Left kidney (tissue), 2 donors: ENCODE measurements around the gene DEFB131A. TPM values are rescaled to one million over a fixed set of nuclear protein-coding genes. Genes with fewer than 3 reads are reported as not detected.
A peak's percentile ranks its signal among the peaks of the same experiment; 100 is the strongest.
"Not testable (repeated sequence)": the region's sequence is repeated elsewhere in the genome, so short reads cannot be mapped to it uniquely, and the experiment has no call there.

Source experiments
- DNase-seq: peaks from one replicate; pipeline ENCODE4 v3.0.0-alpha.2; 2013
- polyA plus RNA-seq: library from polyadenylated mRNA; unstranded; fragments of 120-200 nt; gene quantifications from one replicate; pipeline ENCODE4 v1.2.1, GENCODE V29; 2013; ENCODE audit not compliant: insufficient read length

Gene DEFB131A
- polyA plus RNA-seq, 1 donor, result not detected

DNA sequence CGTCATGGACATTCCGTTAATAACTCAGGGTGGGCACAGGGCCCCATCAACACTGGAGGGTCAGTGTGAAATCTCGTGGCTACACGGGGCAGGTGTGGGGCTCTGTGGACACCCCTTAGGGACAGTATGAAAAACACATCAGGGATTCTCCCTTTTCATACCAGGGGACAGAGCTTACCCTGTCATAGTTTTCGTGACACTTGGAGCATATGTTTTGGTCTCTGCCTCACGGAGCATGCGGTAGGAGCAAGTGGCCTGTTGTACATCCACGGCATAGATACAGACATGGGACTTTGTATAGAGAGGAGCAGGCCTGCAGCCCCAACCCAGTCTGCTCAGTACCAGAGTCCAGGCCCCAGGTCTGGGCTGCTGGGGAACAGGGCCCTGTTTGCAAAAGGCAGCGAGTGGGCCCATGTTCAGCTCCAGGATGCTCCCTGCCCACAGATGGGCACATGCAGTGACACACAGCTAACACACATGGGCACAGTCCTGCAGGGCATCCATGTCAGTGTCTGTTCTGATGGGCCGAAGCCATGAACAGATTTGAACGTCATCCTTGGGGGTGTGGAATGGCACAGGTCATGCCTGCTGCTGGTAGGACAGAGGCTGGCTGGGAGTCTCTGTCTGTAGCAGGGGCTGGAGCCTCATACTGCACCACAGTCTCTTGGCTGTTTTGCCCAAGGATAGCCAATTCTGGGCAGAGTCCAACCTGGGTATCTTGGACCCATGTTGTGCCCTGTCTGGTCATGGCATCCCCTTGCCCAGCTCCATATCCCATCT is 50.2 kb downstream of the DEFB131A start:
- DNase-seq, result not testable (repeated sequence)

DNA sequence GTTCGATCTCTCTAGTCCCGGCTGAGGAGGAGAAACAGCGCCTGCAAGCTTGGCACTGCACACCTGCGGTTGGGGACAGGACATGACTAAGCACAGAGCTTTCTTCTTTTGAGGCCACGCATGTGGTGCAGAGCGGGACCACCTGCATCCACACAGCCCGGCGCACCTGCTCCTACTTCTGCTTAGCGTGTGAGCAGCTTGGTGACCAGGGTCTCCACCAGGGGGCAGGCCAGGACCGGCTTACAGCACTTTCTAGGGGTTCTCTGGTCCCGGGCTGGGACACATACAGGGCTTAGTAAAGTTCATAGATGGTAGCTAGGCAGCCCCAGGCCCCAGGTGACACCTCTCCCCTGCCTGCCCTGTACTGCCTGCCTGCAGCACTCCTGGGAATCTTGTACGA is 51.2 kb downstream of the DEFB131A start:
- peak; percentile 54 for DNase-seq

- not testable (repeated sequence) for DNase-seq
These were observed 53.6 kb downstream of the DEFB131A start for GRCh38 chr4:9497575-9498467.

- DNase-seq, result not testable (repeated sequence)
These were observed 54.3 kb downstream of the DEFB131A start for GRCh38 chr4:9498468-9499040.

- not testable (repeated sequence) for DNase-seq
These were observed 55.8 kb downstream of the DEFB131A start for GRCh38 chr4:9499974-9500487.

Other genes starting within 250 kb of the DEFB131A start
- not detected for gene USP17L10, start 233.8 kb upstream of the DEFB131A start, polyA plus RNA-seq
- gene USP17L11, start 229.0 kb upstream of the DEFB131A start, polyA plus RNA-seq, result not detected
- not detected for gene USP17L12, start 224.3 kb upstream of the DEFB131A start, polyA plus RNA-seq
- gene USP17L13, start 219.5 kb upstream of the DEFB131A start, polyA plus RNA-seq, result not detected
- gene USP17L15, start 210.0 kb upstream of the DEFB131A start, polyA plus RNA-seq, result not detected
- gene USP17L17, start 200.5 kb upstream of the DEFB131A start, polyA plus RNA-seq, result not detected
- gene USP17L18, start 195.8 kb upstream of the DEFB131A start, polyA plus RNA-seq, result not detected
- gene USP17L19, start 191.0 kb upstream of the DEFB131A start, polyA plus RNA-seq, result not detected
- not detected for gene USP17L20, start 186.3 kb upstream of the DEFB131A start, polyA plus RNA-seq
- not detected for gene USP17L21, start 181.5 kb upstream of the DEFB131A start, polyA plus RNA-seq
- not detected for gene USP17L22, start 176.8 kb upstream of the DEFB131A start, polyA plus RNA-seq
- gene USP17L24, start 119.2 kb upstream of the DEFB131A start, polyA plus RNA-seq, result not detected
- not detected for gene USP17L25, start 114.5 kb upstream of the DEFB131A start, polyA plus RNA-seq
- not detected for gene USP17L26, start 109.8 kb upstream of the DEFB131A start, polyA plus RNA-seq
- gene USP17L5, start 105.0 kb upstream of the DEFB131A start, polyA plus RNA-seq, result not detected
- gene USP17L27, start 100.3 kb upstream of the DEFB131A start, polyA plus RNA-seq, result not detected
- gene USP17L28, start 95.5 kb upstream of the DEFB131A start, polyA plus RNA-seq, result not detected
- gene USP17L29, start 90.8 kb upstream of the DEFB131A start, polyA plus RNA-seq, result not detected
- gene USP17L30, start 81.3 kb upstream of the DEFB131A start, polyA plus RNA-seq, result not detected